HG02588 (cell line): Measurements from ENCODE around the gene TTC28.
"Not testable (repeated sequence)": the region's sequence is repeated elsewhere in the genome, so short reads cannot be mapped to it uniquely, and the experiment has no call there.

Source experiments
- ATAC-seq: cut with Tn5 transposase; IDR thresholded peaks from one replicate; pipeline ENCODE4 v1.9.1; 2021; ENCODE audit warnings: mild to moderate bottlenecking, moderate library complexity; ENCODE audit not compliant: unreplicated experiment

TTC28 gene

GRCh38 chr22:28608546-28608945 is 71.1 kb downstream of the TTC28 start:
- no peak for ATAC-seq

- no peak for ATAC-seq
Observed at GRCh38 chr22:28607795-28608194, 71.8 kb downstream of the TTC28 start.

DNA sequence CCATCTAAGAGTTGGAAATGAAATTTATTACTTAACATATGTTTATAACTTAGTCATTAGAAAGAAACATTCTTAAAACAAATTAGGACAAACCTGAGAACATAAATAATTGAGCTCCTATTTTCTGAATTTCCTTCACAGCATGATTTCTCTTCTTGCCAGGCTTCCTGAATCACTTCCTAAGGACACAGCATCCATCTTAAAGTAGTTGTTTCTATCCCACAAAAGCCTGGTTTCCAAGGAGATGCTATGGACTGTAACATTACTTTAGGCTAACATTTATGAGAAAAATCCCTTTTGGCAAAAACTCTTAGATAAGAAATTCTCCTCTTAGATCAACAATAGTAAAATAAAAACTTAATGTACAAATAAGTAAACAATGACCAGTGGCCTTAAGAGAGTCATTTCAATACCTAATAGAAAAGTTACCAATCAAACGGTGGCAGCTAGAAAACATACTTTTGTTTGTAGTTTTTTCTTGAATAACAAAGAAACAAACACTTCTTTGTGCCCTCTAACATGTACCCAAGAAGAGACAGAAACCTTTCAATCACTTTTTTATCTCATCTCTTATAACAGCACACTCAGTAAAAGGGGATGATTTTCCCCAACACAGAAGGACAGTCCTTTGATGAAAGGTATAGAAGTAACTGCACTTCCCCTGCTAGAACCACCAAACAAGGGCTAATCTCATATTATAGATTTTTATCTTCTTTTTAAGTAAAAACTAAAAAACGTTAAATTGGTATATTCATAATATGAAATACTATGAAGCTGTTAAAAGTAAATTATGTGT is 74.5 kb downstream of the TTC28 start:
- ATAC-seq, result no peak

DNA sequence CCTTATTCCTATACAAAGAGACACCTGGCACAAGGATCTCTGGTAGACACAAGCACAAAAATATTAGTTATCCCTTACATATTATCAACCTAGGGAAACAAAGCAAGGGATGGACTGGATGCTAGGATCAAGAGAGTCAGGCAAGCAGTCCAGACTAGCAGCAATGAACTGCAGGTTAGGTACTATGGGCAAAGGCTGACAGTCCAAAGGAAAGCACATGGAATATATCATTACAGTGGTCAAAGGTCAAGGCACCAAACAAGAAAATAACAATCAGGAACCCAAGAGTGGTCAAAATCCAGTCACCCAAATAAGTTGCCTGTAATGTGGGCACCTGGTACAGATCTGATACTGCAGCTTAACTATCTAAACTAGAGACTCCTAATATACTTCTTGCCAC is 77.7 kb downstream of the TTC28 start:
- no peak for ATAC-seq

- no peak for ATAC-seq
Observed at GRCh38 chr22:28600546-28601143, 79.0 kb downstream of the TTC28 start.

DNA sequence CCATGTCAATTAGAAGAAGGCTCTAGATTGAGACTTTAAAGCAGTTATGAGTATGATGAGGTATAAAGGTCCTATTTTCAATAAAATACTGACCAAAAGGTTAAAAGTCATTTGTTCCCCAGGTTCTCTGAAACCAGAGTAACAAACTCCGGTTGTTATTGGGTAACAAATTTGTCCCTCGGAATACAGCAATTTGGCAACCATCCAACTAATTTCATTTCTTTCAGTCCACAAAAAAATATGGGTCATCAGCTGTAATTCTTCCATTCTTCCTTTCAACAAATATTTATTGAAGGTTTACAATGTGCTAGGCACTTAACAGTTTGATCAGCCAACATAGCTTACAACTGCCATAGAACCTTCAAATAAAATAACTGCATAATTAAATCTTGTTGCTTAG is 79.9 kb downstream of the TTC28 start:
- no peak for ATAC-seq

- no peak for ATAC-seq
Observed at GRCh38 chr22:28597665-28598064, 82.0 kb downstream of the TTC28 start.

GRCh38 chr22:28594797-28595462 is 84.7 kb downstream of the TTC28 start:
- no peak for ATAC-seq

- no peak for ATAC-seq
Observed at GRCh38 chr22:28594076-28594796, 85.4 kb downstream of the TTC28 start.

GRCh38 chr22:28593299-28593698 is 86.3 kb downstream of the TTC28 start:
- ATAC-seq, result no peak

GRCh38 chr22:28589102-28589750 is 90.4 kb downstream of the TTC28 start:
- ATAC-seq, result no peak

GRCh38 chr22:28585324-28585723 is 94.3 kb downstream of the TTC28 start:
- ATAC-seq, result no peak

GRCh38 chr22:28582806-28583205 is 96.8 kb downstream of the TTC28 start:
- ATAC-seq, result no peak

DNA sequence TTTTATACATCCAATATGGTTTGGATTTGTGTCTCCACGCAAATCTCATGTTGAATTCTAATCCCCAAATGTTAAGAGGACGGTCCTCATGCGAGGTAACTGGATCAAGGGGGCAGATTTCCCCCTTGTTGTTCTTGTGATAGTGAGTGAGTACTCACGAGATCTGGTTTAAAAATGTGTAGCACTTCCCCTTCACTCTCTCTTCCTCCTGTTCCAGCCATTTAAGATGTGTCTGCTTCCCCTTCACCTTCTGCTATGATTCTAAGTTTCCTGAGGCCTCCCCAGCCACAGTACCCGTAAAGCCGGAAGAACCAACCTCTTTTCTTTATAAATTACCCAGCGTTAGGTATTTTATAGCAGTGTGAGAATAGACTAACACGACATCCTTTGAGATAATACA is 98.6 kb downstream of the TTC28 start:
- ATAC-seq, result no peak

GRCh38 chr22:28576162-28576561 is 103.5 kb downstream of the TTC28 start:
- no peak for ATAC-seq

DNA sequence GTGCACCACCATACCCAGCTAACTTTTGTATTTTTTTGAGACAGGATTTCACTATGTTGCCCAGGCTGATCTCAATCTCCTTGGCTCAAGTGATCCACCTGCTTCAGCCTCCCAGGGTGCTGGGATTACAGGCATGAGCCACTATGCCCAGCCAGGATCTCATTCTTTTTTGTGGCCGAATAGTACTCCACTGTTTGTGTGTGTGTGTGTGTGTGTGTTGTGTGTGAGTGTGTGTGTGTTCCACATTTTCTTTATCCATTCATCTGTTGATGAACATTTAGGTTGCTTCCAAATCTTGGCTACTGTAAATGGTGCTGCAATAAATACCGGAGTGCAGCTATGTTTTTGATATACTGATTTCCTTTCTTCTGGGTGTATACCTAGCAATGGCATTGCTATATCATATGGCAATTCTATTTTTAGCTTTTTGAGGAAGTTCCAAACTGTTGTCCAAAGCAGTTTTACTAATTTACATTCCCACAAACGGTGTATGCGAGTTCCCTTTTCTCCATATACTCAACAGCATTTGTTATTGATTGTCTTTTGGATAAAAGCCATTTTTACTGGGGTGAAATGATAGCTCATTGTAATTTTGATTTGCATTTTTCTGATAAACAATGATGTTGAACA is 105.4 kb downstream of the TTC28 start:
- no peak for ATAC-seq

DNA sequence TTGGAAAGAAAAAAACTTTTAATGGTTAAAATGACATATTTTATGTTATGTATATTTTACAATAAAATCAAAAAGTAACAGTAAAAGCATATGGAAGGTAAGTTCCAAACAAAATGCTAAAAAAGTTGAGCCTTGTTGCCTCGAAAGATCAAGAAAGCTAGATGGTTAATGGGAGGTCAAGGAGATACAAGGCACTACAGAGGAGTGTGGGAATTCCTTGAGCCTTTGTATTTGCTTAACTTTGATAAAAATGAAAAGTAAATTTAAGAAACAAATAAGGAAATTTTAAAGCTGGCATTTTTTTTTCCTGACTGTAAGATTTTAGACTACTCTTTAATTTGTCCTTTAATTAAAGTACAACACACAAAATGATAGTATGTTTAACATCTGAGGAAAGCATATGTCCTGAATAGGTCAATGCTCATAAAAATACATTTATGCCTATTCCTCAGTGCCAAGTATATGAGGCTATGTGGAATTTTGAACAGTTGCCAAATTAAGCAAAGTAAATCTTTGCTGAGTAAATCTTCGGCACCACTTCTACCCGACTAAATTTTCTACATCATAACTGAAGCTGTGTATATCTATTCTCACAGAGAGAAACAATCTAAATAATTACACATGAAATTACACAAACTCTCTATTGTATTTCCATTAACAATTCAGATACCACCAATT is 108.8 kb downstream of the TTC28 start:
- no peak for ATAC-seq

- ATAC-seq, result not testable (repeated sequence)
Observed at GRCh38 chr22:28568974-28569373, 110.7 kb downstream of the TTC28 start.

- ATAC-seq, result no peak
Observed at GRCh38 chr22:28568099-28568498, 111.5 kb downstream of the TTC28 start.
